Raji (cell line): ENCODE measurements around the gene MSI2.

Source experiments
- POLR2A ChIP-seq: IDR thresholded peaks from 2 replicates; pipeline ENCODE4 v1.6.1; 2011; ENCODE audit warnings: low read depth, low read length, control low read depth; ENCODE audit not compliant: insufficient read depth

MSI2 gene

DNA sequence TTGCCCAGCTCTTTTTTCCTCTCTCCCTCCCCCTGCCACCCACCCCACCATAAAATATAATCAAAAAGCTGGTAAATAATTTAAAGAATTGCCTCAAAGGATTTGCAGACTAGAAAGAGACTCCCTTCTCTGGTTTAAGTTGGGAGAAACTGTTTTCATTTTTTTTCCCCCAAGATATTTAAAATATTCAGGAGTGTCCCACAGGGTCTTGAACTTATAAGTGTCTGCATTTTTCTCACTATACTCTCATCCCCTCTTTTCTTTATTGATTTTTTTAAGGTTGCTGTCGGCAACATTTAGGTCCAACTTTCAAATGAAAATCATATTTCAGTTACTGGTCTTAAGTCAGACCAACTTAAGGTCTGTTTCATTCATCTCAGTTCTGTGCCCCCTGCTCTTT lies 210.2 kb downstream of the MSI2 start:
- no peak for TF ChIP-seq POLR2A

DNA sequence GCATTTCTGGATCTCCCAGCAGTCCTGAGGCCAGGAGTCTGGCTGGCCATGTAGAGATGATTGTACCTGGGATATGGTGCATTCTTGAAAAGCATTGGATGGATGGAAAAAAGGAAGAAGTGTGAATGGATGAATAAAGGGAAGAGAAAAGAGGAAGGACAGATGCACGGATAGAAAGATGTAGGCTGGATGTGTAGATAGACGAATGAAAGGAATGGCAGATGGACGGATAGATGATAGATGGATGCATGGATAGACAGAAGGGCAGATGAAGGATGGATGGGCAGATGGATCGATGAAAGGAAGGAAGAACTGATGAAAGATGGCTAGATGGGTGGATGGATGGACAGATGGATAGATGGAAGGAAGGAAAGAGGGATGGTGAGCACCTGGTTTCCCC lies 210.9 kb downstream of the MSI2 start:
- no peak for TF ChIP-seq POLR2A

DNA sequence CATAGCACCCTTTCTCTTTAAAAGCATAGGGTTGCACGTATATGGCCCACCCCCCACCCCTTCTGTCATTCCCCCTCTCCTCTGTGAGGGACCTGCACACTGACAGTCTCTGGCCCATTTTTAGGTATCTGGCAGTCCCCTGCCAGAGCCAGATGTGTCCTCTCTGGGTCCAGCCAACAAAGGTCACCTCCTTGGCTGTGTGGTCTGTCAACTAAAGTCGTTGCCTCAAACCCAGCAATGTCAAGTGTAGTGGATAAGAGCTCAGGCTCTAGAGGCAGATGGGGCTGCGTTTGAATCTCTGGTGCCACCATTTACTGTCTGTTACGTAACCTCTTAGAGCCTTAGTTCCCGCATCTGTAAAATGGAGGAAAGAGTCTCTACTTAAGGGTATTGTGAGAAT lies 211.5 kb downstream of the MSI2 start:
- no peak for TF ChIP-seq POLR2A

DNA sequence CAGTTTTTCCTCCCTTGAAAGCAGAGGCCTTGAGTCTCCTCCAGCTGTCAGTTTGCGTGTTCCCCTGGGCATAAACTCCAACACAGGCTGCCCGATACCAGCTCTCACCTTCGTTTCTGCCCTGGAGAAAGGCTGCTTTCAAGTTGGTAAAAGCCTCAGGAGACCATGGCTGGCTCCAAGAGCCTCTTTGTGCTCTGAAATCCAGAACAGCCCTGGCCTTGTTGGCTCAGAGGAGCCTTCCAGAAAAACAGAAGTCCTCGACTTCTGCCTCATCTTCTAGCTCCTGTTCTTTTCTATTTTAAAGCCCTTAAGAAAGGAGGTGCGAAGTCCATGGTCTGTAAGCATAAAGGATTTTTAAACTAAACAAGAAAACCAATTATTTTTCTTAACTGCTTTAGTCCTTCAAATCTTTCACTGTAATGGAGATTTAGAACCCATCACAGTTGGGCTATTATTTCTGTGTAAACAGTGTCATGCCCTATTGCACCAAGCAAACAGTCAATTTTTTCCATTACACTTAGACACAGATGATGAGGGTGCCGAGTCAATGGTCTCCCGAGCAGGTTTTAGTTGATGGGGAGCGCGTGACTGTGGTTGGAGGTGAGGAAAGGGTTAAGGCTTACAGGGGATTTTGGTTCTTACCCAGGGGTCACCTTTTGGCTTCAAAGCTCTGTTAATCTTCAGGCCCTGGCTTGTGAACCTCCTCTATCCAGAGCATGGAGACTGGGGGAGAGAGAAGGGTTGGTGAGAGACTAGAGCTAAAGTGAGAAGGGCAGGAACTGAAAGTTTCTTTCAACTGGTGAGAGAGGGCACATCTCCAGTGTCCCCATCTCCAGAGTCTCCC lies 212.8 kb downstream of the MSI2 start:
- no peak for TF ChIP-seq POLR2A

DNA sequence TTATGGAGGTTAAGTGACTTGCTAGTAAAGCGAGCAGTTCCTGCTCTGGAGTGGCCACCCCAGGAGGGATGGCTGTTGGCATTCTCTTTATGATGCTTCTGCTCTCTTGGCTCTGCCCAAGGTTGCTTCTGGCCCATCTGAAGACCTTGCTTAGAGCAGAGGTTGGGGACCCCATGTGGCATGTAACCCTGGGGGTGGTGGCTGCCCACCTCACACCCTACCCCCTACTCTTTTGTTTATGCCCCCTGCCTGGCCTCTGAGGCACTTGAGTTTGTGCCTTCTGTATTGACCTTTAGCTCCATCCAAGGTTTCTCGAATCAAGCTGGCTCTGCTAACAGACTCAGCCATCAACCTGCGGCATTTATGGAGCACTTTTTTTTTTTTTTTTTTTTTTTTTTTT lies 214.6 kb downstream of the MSI2 start:
- TF ChIP-seq POLR2A: no peak

DNA sequence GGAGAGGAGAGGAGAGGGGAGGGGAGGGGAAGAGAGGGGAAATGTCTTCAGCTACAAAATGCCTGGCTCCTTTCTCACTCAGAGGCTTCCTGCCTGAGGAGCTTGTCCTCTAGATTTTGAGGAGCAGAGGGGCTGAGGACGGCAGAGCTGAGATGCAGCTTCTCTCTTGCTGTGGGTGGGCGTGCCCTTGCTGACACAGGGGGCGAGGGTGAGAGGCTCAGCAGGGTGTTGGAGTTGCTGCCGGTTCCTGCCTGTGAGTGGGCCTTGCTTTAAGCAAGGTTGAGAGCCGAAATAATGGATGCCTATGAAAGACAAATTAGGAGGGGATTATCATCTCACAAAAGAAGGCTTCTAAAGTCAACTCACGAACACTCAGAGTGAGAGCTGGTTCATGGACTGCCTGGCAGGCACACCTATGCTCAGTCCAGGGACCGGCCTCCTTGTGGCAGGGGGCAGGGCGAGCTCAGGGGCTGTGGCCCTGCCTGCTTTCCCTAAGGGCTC lies 215.6 kb downstream of the MSI2 start:
- TF ChIP-seq POLR2A: no peak

DNA sequence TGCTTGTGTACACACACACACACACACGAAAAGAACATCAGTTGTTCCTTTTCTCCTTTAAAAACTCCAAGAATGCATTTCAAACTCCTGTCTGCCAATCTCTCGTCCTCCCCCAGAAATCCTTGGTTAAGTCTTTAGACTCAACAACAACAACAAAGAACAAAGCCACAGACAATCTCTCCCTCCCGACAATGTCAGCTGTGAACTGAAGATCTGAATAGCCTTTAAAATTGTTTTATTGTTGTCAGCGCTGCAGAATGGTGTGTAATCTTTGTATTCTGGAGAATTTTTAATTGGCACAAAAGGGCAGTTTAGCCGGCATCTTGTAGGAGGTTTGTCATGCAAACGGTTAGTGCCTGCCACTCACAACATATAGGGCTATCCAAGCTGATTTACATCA lies 219.5 kb downstream of the MSI2 start:
- TF ChIP-seq POLR2A: no peak

DNA sequence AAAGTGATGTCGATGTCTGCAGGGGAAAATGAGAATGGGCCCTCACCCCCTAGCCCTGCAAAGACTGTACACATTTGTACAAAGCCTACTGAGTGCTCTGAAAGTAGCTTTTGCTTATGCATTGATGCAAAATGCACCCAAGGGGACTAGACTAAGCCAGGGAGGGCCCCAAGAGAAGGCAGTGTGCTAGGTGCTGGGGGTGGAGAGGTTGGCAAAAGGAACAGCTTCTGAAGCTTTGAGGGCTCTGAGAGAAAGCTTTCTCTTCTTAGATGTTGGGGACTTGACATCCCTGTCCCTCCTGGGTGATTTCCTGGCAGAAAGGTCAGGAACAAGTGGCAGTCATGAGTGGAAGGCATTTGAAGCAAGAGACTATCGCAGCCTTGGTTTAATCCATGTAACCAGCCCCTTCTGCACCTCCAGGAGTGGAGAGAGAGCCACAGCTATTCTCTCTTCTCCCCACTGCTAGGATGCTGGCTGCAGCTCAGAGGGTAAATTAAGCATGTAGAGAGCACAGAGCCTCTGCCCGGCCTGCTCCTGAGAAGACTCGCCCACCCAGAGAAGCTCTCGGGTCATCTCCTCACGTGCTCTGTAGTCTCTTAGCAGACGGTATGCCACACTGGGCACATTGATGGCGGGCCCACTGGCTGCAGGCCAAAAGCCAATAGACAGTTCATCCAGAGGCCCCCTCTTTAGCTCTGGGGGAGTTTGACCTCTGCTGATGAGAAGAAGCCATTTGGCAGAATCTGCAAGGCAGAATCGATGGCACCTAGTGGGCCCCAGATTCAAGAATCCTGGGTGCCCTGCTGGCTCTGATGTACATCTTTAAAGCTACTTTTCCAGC lies 221.4 kb downstream of the MSI2 start:
- no peak for TF ChIP-seq POLR2A

DNA sequence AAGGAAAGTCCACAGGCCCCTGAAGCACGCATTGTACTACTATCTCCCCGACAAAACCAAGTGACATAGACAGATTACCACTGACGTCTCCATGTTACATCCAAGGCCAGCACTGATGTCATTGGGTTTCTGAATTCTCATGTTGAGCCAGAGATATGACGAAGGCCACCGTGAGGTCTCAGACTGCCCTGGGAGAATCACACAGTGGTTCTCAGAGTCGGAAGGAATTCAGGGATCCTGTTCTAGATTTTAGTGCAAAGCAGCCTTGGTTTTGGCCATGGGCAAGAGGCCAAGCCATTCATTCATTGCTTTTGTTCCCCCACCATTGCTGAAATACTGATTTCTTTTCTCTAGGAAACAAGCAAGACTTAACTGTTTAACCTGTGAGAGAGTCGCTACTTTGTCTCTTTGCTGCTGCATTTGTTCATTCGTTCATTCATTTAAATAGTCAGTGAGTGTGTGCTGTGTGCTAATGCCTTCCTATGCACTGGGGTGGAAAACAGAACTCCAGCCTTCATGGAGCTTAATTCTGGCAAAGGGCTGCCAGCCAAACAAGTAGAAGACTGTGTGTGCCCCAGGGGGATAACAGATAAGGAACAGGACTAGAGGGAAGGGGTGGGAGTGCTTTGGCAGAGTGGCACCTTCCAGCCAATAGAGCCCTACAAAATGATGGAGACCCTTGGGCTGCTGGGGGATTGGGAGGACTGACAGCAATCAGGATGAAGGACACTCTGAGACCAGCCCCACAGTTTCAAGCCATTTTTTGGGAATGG lies 222.3 kb downstream of the MSI2 start:
- no peak for TF ChIP-seq POLR2A

DNA sequence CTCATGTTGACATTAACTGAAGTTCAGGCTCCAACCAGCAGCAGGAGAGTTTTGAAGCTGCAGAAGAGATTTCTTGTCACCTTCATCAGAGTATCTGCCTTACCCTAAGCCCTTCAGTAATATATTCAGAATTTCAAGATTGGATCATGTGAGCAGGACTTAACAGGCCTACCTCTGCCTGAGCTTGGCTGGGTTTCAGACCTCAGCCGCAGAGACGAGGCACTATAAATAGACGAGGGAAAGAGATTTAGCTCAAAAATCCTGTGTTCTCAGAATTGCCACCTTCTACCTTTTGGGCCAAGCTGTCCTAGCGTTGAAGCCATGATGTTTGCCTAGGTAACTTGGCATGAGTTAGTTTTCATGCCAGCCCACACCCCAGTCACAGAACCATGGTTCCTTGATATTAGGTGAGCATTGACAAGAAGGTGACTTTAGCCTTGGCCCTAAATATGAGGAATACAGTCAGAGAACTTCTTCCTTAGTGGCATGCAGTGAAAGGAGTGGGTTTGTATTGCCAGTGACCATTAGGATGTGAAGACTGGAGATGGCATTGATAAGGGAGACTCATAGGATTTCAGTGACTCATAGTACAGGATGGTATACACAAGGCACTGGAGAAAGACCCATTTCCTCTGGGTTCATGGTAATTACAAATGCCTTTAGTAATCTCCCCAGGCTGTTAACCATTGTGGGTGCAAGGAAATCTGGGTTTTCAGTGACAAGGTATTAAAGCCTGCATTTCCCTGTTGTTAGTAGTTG lies 224.3 kb downstream of the MSI2 start:
- TF ChIP-seq POLR2A: no peak

DNA sequence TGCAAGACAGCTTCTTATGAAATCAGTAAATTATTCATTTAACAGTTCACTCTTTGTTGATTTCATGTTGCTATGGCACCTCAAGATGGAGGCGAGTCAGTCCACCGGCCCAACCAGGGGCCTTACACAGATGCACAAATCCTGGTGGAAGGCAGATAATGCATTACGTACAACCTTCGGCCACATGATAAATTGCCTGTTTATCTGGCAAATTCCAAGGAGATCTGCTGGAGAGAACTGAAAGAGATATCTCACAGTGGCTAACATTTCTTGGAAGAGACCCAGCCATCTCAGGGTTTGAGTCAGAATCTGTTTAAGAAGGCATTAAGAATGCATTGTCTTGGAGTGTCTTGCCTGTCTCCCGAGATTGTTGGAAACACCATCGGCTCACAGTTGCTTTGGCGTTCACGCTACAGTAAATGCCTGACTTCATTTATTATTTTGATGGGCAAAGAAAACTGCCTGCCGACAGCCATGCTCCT lies 225.6 kb downstream of the MSI2 start:
- no peak for TF ChIP-seq POLR2A

DNA sequence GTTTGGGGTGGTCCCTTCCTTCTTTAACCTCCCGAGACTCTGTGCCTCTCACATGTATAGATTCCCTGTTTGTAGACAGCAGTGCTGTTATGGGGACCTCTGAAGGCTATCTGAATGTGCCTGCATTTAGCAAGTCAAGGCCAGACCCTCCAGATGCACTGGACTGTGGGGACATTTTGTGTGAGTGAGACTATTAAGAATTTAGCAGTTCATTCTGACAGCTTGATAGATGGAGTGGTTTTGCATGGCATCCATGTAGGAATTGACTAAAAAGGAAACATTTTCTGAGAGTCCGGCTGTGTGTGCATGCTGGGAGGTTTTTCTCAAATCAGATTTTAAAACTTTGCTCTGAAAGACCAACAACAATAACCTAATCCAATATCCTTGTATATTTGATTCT lies 226.3 kb downstream of the MSI2 start:
- TF ChIP-seq POLR2A: no peak

DNA sequence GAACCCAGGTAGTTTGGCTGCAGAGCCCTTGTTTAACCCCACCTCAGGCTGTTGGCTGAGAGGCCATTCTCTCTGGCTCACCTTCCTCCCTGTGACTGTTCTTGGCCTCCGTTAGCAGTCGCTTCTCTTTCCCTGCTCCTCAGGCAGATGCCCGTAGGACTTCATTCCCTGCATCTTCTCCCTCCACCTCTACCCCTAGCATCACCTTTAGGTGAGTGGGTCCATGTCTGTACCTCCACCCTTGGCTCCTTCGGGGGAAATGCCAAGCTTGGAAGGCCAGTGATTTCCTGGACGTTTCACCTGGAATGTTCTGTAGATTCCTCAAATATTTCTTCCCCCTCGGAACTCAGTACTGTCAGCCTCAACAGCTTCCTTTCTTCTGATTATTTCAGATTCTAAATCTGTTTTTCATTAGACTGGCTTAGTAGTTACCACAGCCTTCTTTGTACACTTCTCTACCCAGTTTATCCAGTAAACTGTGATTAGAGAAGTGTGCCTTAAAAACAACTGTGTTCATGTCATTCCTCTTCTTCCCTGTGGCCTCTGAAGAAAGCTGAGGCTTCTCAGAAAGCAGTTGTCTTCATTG lies 227.9 kb downstream of the MSI2 start:
- TF ChIP-seq POLR2A: no peak
